ENCODE data around the gene CMTM8.

Gene CMTM8

GRCh38 chr3:32340039-32340438 lies 101.6 kb downstream of the CMTM8 start:
- DNase-seq (ENCODE audit: low read depth), result no peak

- no peak for DNase-seq (ENCODE audit: low read depth)
Observed at GRCh38 chr3:32340611-32341365, 102.3 kb downstream of the CMTM8 start.

DNA sequence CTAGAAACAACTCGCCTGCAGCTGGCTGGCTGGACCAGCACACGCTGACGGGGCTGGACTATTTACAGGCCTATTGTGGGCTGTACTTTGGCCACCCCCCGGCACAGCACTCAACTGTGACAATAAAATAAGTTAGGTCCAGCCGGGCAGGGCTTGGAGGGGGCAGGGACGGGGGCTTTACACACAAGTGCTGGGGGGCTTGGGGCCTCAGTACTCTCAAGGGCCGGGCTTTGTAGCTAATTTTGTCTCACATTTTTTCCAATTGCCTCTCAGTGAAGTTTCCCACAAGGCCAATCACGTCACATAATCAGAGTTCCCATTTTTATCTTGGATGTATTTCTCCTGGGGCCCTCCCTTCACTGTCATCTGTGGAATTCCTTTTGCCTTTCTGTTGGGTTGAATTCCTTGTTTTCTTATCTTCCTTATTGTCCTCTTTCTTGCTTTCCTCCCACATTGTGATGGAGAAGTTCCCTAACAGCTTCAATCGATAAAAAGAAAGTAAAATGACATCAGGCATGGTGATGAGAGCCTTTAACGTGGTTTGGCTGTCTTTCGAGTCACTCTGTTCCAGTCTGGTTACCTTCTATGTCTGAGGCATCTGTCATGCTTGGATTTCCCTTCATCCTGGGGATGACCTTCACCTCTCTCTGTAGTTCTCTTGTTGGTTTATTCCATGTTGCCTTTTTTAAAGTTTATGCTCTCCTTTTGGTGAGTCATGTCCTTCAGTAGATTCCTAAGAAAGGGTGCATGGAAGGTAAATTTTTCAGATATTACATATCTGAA lies 109.1 kb downstream of the CMTM8 start:
- no peak for DNase-seq (ENCODE audit: low read depth)

GRCh38 chr3:32349184-32349583 lies 110.7 kb downstream of the CMTM8 start:
- DNase-seq (ENCODE audit: low read depth), result no peak

GRCh38 chr3:32352563-32352962 lies 114.1 kb downstream of the CMTM8 start:
- no peak for DNase-seq (ENCODE audit: low read depth)

- no peak for DNase-seq (ENCODE audit: low read depth)
Observed at GRCh38 chr3:32353351-32353750, 114.9 kb downstream of the CMTM8 start.

GRCh38 chr3:32354362-32354778 lies 115.9 kb downstream of the CMTM8 start:
- DNase-seq (ENCODE audit: low read depth), result no peak

DNA sequence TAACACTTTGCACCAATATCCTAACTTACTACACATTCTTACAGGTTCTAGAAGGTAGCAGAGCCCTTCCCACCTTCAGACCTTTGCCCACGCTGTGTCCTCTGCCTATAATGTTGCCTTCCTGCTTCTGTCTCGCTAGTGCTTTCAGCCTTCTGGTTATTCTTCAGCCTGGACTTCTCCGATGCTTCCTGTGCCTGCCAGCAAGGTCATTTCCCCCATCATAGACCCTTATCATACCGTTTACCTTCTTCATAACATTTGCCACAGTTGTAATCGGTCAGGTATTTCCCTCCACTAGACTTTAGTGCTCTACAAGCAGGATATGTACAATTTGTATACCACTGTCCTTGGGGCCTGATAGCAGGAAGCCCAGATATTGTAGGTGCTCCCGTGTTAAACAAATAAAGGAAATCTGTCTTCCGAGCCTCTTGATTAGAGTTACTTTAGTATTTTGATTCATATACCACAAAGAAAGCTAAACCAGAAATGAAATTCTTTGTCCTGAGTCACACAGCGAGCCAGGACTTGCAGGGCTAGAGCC lies 117.3 kb downstream of the CMTM8 start:
- DNase-seq (ENCODE audit: low read depth), result no peak

GRCh38 chr3:32359766-32360492 lies 121.4 kb downstream of the CMTM8 start:
- no peak for DNase-seq (ENCODE audit: low read depth)

- no peak for DNase-seq (ENCODE audit: low read depth)
Observed at GRCh38 chr3:32360493-32360827, 122.0 kb downstream of the CMTM8 start.

DNA sequence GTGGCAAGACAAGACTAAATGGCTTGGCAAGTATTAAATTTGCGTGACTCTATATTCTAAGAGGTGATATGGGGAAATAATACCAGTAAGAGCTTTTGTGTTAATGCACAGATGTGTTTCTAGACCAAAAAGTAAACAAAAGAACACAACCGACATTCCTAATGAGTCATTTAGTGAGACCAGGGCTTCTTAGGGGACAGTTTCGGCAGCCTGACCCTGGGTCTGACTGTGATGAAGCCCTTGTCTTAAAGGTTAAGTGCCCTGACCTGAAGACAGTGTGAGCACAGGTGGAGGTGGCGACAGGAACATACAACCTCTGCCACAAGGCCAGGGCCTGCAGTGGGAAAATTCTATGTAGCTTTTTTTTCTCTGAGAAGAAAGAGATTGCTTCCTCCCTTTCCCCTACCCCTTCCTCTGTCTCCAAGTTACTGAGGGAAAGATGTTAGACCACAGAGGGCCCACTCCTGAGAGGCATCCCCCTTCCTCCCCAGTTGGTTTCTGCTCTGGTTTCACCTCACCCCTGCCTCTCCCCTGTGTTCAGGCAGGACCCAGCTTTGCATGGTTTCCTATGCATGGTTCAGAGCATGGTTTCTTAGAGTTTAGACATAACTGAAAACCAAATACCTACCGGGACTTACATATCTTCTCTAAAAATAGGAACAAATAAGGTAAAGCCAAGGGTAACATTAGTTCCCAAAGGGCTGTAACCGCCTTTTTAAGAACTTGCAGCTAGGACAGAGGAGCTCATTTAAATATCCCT lies 128.3 kb downstream of the CMTM8 start:
- DNase-seq (ENCODE audit: low read depth), result no peak

DNA sequence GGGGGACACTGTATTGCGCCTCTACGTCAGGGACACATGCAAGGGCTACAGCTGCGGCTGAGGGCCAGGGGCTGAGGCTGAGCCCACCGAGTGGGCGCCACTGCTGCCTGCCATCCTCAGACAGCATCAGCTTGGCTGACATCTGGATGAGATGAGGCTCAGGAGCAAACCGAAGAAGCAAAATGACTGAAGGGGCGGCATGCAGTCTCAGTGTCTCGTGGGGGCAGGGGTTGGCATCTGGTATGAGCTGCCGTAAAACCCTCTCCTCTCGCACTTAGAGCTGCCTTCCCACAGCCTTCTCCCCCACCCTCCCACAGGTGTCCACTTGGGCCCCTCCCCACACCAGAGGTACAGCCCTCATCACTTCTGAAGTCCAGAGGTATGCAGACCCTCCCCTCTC lies 129.0 kb downstream of the CMTM8 start:
- no peak for DNase-seq (ENCODE audit: low read depth)

- no peak for DNase-seq (ENCODE audit: low read depth)
Observed at GRCh38 chr3:32371461-32372212, 133.2 kb downstream of the CMTM8 start.

DNA sequence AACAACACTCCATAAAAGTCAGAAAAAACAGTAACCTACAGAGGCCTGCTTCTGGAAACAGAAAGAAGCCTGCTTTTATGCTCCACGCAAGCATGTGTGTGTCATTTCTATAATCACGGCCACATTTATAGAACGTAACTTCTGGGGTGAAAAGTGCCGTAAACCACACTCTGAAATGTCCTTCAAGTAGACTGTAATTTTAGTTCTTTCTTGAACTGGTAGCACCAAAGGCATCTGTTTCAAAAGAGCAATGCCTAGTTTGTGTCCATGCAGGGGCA lies 133.7 kb downstream of the CMTM8 start:
- DNase-seq (ENCODE audit: low read depth), result no peak

- no peak for DNase-seq (ENCODE audit: low read depth)
Observed at GRCh38 chr3:32373276-32373675, 134.8 kb downstream of the CMTM8 start.

- no peak for DNase-seq (ENCODE audit: low read depth)
Observed at GRCh38 chr3:32373844-32374243, 135.4 kb downstream of the CMTM8 start.

GRCh38 chr3:32374788-32375595 lies 136.5 kb downstream of the CMTM8 start:
- DNase-seq (ENCODE audit: low read depth), result peak; percentile 29

DNA sequence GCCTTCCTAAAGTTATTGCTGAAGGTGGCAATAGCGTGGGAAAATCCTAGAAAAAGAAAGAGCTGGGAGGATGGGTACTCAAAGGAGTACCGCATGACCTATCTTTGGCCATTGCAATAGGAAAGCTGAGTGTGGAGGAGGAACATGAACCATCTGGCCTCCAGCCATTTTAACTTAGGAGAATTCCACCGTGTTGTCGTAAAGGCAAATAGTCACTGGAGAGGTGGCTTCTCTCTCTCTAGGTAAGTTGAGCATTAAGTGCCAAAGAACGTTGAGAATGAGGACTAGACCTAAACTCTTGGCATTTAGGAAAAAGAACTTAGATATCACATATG lies 137.1 kb downstream of the CMTM8 start:
- no peak for DNase-seq (ENCODE audit: low read depth)

DNA sequence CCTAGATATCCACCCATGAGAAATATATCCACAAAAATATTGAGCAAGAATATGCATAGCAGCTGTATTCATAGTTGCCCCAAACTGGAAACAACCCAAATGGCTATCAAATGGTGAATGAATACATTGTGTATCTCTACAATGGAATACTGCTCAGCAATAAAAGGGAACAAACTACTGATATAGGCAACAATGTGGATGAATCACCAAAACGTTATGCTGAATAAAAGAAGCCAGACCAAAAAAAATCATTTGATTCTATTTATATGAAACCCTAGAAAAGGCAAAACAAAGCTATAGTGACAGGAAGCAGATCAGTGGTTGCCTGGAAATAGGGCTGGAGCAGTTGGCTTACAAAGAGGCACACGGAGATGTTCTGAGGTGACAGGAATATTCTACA lies 137.6 kb downstream of the CMTM8 start:
- DNase-seq (ENCODE audit: low read depth), result no peak

GRCh38 chr3:32379831-32380500 lies 141.5 kb downstream of the CMTM8 start:
- DNase-seq (ENCODE audit: low read depth), result no peak
